Measurements from ENCODE around the gene NRF1.

DNA sequence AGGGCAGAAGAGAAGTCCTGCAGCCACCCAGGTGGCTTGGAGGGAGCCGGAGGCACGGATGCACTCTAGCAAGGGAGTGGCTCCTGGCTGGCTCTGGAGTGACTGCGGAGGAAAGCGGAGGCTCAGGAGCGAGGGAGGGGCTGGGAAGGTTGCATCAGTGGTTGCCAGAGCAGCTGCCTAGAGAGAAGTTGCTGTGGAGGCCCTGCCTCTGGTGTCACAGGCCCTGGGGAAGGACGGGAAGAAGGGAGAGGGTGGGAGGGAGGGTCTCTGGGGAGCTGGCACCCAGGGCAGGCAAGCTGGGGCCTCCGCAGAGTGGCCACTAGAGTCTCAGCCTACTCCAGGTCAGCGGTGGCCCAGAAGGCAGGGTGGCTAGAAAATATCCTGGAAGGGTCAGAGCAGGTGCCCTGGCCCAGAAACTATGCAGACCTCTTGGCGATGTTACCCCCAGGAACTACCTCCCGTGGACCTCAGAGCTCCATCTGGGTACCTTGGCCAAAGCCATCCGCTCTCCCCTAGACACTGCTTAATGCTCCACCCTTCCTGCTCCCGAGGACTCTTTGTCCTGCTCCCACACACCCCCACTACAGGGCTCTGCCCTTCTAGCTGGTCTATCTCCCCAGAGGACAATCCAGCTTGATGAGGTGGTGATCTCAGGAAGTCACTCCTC lies 164.3 kb downstream of the NRF1 start:
- TF ChIP-seq, protein P1, sequence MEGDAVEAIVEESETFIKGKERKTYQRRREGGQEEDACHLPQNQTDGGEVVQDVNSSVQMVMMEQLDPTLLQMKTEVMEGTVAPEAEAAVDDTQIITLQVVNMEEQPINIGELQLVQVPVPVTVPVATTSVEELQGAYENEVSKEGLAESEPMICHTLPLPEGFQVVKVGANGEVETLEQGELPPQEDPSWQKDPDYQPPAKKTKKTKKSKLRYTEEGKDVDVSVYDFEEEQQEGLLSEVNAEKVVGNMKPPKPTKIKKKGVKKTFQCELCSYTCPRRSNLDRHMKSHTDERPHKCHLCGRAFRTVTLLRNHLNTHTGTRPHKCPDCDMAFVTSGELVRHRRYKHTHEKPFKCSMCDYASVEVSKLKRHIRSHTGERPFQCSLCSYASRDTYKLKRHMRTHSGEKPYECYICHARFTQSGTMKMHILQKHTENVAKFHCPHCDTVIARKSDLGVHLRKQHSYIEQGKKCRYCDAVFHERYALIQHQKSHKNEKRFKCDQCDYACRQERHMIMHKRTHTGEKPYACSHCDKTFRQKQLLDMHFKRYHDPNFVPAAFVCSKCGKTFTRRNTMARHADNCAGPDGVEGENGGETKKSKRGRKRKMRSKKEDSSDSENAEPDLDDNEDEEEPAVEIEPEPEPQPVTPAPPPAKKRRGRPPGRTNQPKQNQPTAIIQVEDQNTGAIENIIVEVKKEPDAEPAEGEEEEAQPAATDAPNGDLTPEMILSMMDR (IDR thresholded peaks at IDR 0.05), result no peak
- no peak for TF ChIP-seq POLR2A (IDR thresholded peaks at IDR 0.05)

Measured in thyroid gland (tissue), 4 donors.